Suprapubic skin (tissue), 4 donors: ENCODE results near the gene TMTC1. TPM values are rescaled to one million over a fixed set of nuclear protein-coding genes. Genes with fewer than 3 reads are reported as not detected.

Source experiments
- DNase-seq, 2 donors: peaks; one replicate each; pipeline ENCODE4 v3.0.0-alpha.2; 2019; ENCODE audit warnings: low spot score in 2 of 2
- H3K27ac ChIP-seq: fragments of 200-600 bp; sonication (generic); one replicate; pipeline ENCODE4 v1.5.1; 2019
- H3K27me3 ChIP-seq: fragments of 200-600 bp; sonication (generic); one replicate; pipeline ENCODE4 v1.5.1; 2019
- H3K36me3 ChIP-seq: fragments of 200-600 bp; sonication (generic); one replicate; pipeline ENCODE4 v1.5.1; 2019
- H3K4me1 ChIP-seq: fragments of 200-600 bp; sonication (generic); one replicate; pipeline ENCODE4 v1.5.1; 2019
- H3K4me3 ChIP-seq: fragments of 200-600 bp; sonication (generic); one replicate; pipeline ENCODE4 v1.5.1; 2019; ENCODE audit warnings: mild to moderate bottlenecking
- H3K9me3 ChIP-seq: fragments of 200-600 bp; sonication (generic); one replicate; pipeline ENCODE4 v1.5.1; 2019
- EP300 ChIP-seq: sonication (generic); formaldehyde crosslinking; IDR thresholded peaks from one replicate; pipeline ENCODE4 v1.6.1; 2017; ENCODE audit warnings: antibody characterized with exemption
- POLR2A ChIP-seq, 2 donors: fragments of 450-650 bp; IDR thresholded peaks; one replicate each; pipeline ENCODE4 v1.6.1; 2017; ENCODE audit warnings: antibody characterized with exemption in 2 of 2, mild to moderate bottlenecking in 2 of 2, moderate library complexity in 2 of 2
- POLR2AphosphoS5 ChIP-seq, 3 donors: sonication (generic); formaldehyde crosslinking; IDR thresholded peaks; one replicate each; pipeline ENCODE4 v1.6.1; 2017; ENCODE audit warnings: antibody characterized with exemption in 3 of 3
- WGBS: methylation state at CpG from one replicate; pipeline ENCODE4 v1.1.5; 2018; 5-methylcytosine and 5-hydroxymethylcytosine counted together
- total RNA-seq, 4 donors: library from RNA; depleted of rRNA; stranded (reverse); fragments of >200 nt; gene quantifications; one replicate each; pipeline ENCODE4 v1.1.0, GENCODE V29; 2016
- TF ChIP-seq, protein P1 (sequence below), 2 donors: fragments of 200-600 bp in 1 of 2; fragments of 450-650 bp in 1 of 2; sonication (generic) in 1 of 2; IDR thresholded peaks; one replicate each; pipeline ENCODE4 v1.5.1; 2016 to 2019; ENCODE audit warnings: antibody characterized with exemption in 2 of 2, mild to moderate bottlenecking in 1 of 2, moderate library complexity in 1 of 2

The TMTC1 gene
- total RNA-seq, 4 donors from 2014 or later, result 11.0 to 25.8 (median 19.5) TPM

DNA sequence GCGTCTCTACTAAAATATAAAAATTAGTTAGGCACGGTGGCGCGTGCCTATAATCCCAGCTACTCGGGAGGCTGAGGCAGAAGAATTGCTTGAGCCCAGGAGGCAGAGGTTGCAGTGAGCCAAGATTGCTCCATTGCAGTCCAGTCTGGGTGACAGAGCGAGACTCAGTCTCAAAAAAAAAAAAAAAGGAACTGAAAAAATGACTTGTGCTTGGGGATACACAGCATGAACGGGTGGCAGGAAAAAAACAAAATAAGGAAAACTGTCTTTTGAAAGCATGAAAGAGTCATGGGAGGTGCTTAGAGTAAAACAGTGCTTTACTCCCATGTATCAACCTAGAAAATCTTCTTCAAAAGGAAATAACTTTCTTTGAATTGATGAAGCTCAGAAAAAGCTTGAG lies 80.8 kb downstream of the TMTC1 start:
- H3K27me3 ChIP-seq, result no peaks in the 10 kb centered on the region
- DNase-seq, result no peak
- peaks cover 4% of the 10 kb centered on the region for H3K4me1 ChIP-seq
- no peak overlapping the region for H3K4me3 ChIP-seq
- H3K36me3 ChIP-seq, result no peaks in the 10 kb centered on the region
- H3K27ac ChIP-seq, result no peak overlapping the region
- no peaks in the 10 kb centered on the region for H3K9me3 ChIP-seq
- no peak for TF ChIP-seq POLR2AphosphoS5 (IDR thresholded peaks at IDR 0.05)
- no peak for TF ChIP-seq POLR2A (IDR thresholded peaks at IDR 0.05)
- no peak for TF ChIP-seq EP300
- TF ChIP-seq, protein P1, sequence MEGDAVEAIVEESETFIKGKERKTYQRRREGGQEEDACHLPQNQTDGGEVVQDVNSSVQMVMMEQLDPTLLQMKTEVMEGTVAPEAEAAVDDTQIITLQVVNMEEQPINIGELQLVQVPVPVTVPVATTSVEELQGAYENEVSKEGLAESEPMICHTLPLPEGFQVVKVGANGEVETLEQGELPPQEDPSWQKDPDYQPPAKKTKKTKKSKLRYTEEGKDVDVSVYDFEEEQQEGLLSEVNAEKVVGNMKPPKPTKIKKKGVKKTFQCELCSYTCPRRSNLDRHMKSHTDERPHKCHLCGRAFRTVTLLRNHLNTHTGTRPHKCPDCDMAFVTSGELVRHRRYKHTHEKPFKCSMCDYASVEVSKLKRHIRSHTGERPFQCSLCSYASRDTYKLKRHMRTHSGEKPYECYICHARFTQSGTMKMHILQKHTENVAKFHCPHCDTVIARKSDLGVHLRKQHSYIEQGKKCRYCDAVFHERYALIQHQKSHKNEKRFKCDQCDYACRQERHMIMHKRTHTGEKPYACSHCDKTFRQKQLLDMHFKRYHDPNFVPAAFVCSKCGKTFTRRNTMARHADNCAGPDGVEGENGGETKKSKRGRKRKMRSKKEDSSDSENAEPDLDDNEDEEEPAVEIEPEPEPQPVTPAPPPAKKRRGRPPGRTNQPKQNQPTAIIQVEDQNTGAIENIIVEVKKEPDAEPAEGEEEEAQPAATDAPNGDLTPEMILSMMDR (IDR thresholded peaks at IDR 0.05), result no peak
- 93% methylated on average over 7 of the region's 7 CpGs for WGBS

DNA sequence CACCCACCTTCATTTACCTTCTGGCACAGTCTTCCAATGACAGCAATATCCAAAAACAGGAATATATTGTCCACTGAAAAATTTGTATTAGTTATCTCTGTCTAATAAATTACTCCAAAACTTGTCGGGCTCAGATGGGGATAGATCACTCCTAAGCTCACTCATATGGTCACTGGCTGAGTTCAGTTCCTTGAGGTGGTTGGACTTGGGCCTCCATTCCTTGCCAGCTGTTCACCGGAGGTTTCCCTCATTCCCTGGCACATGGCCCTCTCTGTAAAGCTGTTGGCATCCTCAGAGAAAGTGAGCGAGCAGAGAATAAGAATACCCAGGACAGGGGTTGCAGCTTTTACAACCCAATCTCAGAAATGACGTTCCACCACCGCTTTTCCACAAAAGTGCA lies 81.5 kb downstream of the TMTC1 start:
- WGBS, result 74% methylated on average over 5 of the region's 5 CpGs
- no peaks in the 10 kb centered on the region for H3K36me3 ChIP-seq
- no peak for TF ChIP-seq POLR2AphosphoS5 (IDR thresholded peaks at IDR 0.05)
- no peak for TF ChIP-seq POLR2A (IDR thresholded peaks at IDR 0.05)
- TF ChIP-seq, protein P1 (IDR thresholded peaks at IDR 0.05), result no peak
- TF ChIP-seq EP300, result no peak
- H3K4me3 ChIP-seq, result no peak overlapping the region
- no peak overlapping the region for H3K27ac ChIP-seq
- H3K4me1 ChIP-seq, result peaks cover 4% of the 10 kb centered on the region
- no peak for DNase-seq
- no peaks in the 10 kb centered on the region for H3K27me3 ChIP-seq
- H3K9me3 ChIP-seq, result no peaks in the 10 kb centered on the region

GRCh38 chr12:29700761-29701481 lies 82.8 kb downstream of the TMTC1 start:
- Histone ChIP-seq H3K27me3 (no peaks in the 10 kb centered on the region), H3K4me1 (no peaks in the 10 kb centered on the region), H3K36me3 (no peaks in the 10 kb centered on the region), H3K4me3 (no peak overlapping the region), H3K27ac (no peak overlapping the region), H3K9me3 (no peaks in the 10 kb centered on the region)
- WGBS, result 61% methylated on average over 6 of the region's 6 CpGs
- TF ChIP-seq EP300 (no peak), POLR2AphosphoS5 (IDR thresholded peaks at IDR 0.05) (no peak), POLR2A (IDR thresholded peaks at IDR 0.05) (no peak)
- TF ChIP-seq, protein P1 (IDR thresholded peaks at IDR 0.05), result no peak
- no peak for DNase-seq

GRCh38 chr12:29698756-29699155 lies 85.0 kb downstream of the TMTC1 start:
- no peak for DNase-seq
- no peak overlapping the region for H3K27ac ChIP-seq
- no peak overlapping the region for H3K4me3 ChIP-seq
- no peaks in the 10 kb centered on the region for H3K4me1 ChIP-seq
- H3K9me3 ChIP-seq, result no peaks in the 10 kb centered on the region
- H3K36me3 ChIP-seq, result no peaks in the 10 kb centered on the region
- 32% methylated on average over 1 of the region's 1 CpG for WGBS
- TF ChIP-seq POLR2A (IDR thresholded peaks at IDR 0.05) (no peak), EP300 (no peak), POLR2AphosphoS5 (IDR thresholded peaks at IDR 0.05) (no peak)
- TF ChIP-seq, protein P1 (IDR thresholded peaks at IDR 0.05), result no peak
- H3K27me3 ChIP-seq, result no peaks in the 10 kb centered on the region

- Histone ChIP-seq H3K4me1 (no peaks in the 10 kb centered on the region), H3K9me3 (no peaks in the 10 kb centered on the region), H3K36me3 (no peaks in the 10 kb centered on the region), H3K27ac (no peak overlapping the region), H3K27me3 (no peaks in the 10 kb centered on the region), H3K4me3 (no peak overlapping the region)
- TF ChIP-seq POLR2AphosphoS5 (IDR thresholded peaks at IDR 0.05), result no peak
- TF ChIP-seq, protein P1 (IDR thresholded peaks at IDR 0.05), result no peak
- no peak for DNase-seq
- WGBS, result 87% methylated on average over 3 of the region's 3 CpGs
Observed at GRCh38 chr12:29695800-29696199, 87.9 kb downstream of the TMTC1 start.
